ENCODE data around the gene PEX7.
"Not testable (repeated sequence)": the region's sequence is repeated elsewhere in the genome, so short reads cannot be mapped to it uniquely, and the experiment has no call there.

The PEX7 gene

DNA sequence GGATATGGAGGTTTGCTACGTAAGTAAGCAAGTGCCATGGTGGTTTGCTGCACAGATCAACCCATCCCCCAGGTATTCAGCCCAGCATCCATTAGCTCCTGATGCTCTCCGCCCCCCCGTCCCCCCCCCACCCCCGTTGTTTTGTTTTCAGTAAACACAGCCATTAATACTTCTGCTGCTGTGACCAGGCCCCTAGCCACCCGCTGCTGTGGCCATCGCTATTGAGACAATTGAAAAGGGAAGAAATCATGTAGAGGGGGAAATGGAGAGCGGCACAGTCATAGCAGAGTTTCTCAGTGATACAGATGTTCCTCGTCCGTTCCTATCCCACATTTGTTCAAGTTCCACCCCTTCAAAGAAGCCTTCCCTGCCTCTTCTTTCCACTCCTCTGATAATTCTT, 124.6 kb downstream of the PEX7 start:
- no peak for DNase-seq (ENCODE audit: extremely low read depth in 1 of 2, low read depth in 1 of 2)

DNA sequence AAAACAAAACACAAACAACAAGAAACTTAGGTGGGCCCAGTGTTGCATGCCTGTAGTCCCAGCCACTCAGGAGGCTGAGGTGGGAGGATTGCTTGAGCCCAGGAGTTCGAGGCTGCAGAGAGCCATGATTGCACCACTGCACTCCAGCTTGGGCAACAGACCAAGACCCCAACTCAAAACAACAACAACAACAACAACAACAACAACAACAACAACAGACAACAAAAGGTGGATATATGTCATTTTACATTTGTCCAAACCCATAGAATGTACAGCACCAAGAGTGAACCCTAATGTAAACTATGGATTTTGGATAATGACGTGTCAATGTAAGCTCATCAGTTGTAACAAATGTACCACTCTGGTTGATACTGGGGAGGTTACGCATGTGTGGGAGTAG, 127.6 kb downstream of the PEX7 start:
- DNase-seq (ENCODE audit: extremely low read depth in 1 of 2, low read depth in 1 of 2) = not testable (repeated sequence)

DNA sequence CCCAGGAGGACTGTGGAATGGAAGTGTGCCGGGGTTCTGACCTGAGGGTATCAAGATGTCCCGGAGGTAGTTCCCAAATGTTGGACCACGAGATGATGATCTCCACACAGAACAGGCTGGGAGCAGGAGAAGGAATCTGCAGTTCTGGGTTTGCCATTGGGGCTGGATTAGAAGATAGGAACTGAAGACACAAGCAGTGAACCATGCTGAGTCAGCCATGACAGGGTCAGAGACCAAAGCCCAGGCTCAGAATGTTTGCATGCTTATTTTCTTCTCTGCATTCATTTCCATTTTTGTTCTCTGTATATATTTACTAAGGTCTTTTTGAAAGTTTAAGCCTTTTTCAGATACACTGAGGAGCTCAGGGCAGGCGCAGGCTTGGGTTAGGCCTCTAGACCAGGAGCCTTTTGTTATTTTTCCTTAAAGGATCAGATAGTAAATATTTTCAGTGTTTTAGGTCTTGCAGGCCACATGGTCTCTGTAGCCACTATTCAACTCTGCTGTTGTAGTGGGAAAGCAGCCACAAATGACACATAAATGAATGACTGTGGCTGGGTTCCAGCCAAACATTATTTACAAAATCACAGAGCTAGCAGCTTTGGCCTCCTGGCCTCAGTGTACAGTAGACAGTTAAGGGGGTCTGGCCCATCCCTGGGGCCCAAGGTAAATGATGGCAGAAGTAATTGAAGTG, 128.2 kb downstream of the PEX7 start:
- no peak for DNase-seq (ENCODE audit: extremely low read depth in 1 of 2, low read depth in 1 of 2)

DNA sequence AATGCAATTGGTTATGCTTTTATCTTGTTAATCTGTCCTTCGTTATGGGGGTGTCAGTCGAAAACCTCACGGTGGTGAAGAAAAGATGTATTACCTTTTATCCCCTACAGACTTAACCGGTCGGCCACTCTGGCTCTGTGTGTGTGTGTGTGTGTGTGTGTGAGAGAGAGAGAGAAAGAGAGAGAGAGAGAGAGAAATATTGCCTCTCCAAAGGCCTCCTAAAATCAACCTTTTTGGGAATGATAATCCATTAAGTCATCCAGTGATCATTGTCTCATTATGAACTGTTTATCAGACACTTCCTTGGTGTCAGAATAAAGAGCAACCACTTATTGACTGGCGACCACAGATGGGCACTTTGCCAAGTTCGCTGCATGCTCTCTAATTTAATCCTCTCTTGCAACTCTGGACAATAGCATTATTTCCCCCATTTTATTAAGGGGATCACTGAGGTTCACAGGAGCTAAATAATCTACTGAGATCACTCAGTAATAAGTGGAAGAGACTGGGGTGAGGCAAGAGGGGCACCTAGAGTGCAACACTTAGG, 130.4 kb downstream of the PEX7 start:
- no peak for DNase-seq (ENCODE audit: extremely low read depth in 1 of 2, low read depth in 1 of 2)

DNA sequence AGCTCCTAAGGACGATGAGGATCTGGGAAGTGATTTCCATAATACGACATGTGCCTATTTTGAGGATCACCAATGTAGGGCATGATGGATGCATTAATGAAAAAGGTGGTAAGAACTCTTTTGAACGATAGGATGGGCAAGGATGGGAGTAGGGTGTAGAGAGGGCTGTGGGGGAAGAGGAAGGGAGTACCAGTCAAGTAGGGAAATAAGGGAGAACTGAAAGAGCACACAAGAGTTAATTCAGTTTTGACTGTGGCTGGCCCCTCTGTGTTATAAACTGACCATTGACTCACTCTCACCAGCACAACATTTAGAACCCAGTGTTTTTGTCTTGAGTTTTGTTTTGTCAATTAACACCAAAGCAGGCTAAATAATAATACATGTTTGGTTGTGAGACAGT, 132.7 kb downstream of the PEX7 start:
- no peak for DNase-seq (ENCODE audit: extremely low read depth in 1 of 2, low read depth in 1 of 2)

DNA sequence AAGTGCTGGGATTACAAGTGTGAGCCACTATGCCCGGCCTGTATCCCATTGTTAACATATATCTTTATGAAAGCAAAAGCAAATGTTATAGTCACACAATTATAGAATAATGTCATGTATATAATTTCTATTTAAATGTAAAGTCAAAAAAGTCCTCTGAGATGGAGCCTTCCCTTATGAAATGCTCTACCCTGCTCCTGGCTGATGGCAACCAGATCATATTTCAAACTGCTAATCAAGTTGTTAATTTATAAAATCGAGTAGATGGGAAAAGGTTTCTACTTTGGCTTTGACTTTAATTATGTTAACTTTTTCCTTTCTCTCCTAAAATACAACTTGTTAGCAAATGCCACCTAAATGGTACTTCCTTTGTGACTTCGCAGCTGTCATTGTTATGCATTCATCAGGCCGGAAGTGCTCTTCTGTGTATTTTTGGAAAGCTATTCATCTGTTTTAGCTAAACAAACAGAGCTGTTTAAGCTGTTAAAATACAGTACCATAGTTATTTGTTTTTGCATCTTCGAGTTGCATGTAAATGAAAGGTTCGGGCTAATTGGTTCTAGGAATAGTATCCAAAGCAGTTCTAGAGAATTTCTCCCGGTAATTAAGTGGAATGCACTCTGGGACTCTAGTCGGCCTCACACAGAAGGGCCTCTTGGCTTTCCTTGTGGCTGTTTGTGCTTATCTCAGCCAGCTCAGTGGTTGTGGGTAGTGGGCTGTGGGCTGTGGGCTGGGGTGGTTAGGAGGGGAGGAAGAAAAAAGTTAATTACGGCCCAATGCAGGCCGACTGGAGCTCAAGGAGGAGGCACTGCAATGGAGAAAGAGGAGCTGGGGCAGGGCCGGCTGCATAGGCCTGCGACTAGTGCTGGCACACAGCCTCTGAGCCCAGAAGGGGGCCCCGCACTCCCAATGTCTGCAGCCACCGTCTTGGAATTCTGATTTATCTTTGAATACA, 134.5 kb downstream of the PEX7 start:
- no peak for DNase-seq (ENCODE audit: extremely low read depth in 1 of 2, low read depth in 1 of 2)

DNA sequence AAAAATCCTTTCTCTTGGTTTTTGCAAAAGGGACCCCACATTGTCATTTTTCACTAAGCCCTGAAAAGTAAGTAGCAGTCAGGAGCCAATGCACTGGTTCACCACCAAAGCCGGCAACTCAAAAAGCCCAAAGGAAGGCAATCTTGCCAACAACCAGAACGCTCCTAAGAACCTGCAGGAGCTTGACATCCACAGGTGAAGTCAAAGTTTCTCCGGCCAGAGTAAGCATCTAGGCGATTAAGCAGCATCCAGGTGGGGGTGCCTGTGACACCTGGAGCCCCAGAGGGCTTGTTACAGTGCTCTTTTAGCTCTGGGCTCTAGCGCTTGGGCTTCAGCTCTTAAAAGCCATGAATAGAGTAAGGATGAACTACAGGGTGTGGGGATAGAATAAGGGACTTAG, 135.8 kb downstream of the PEX7 start:
- DNase-seq (ENCODE audit: extremely low read depth in 1 of 2, low read depth in 1 of 2) = no peak

DNA sequence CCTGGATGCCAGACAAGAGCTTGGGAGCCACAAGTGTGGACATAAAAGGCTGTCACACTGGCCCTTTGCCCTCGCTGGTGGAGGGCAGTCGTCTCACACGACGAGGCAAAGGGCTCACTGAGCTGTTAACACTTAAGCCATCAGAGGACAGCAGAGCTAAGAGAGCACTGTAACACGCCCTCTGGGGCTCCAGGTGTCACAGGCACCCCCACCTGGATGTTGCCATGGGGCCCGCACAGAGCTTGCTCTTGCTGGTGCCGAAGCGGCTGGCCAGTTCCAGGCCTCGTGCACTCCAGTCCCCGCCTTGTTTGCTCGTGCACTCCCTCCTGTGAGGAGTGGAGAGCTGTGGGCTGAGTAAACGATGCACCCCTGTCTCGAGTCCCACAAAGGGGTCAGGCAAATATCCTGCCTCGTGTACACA, 137.1 kb downstream of the PEX7 start:
- no peak for DNase-seq (ENCODE audit: extremely low read depth in 1 of 2, low read depth in 1 of 2)

DNA sequence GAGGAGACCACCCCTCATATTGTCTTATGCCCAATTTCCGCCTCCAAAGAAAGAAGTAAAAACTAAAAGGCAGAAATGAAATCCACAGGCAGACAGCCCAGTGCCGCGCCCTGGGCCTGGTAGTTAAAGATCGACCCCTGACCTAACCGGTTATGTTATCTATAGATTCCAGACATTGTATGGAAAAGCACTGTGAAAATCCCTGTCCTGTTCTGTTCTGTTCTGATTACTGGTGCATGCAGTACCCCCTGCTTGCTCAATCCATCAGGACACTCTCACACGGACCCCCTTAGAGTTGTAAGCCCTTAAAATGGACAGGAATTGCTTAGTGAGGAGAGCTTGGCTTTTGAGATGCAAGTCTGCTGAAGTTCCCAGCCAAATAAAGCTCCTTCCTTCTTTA, 137.5 kb downstream of the PEX7 start:
- not testable (repeated sequence) for DNase-seq (ENCODE audit: extremely low read depth in 1 of 2, low read depth in 1 of 2)

DNA sequence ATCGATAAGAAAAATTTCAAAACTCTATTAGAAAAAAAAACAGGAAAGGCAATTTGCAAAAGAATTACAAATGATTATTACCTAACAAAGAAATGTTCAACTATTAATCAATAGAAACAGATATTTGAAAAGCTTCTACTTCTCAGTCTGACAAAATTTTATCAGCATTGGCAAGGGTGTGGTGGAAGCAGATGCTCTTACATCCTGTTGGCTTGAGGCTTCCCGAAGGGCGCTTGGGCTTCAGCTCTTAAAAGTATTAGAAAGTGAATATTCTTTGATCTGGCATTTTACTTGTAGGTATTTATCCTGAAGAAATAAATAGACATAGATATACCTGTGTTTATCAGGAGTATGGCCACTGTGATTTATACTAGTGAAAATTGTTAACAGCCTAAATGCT, 138.4 kb downstream of the PEX7 start:
- DNase-seq (ENCODE audit: extremely low read depth in 1 of 2, low read depth in 1 of 2) = no peak

DNA sequence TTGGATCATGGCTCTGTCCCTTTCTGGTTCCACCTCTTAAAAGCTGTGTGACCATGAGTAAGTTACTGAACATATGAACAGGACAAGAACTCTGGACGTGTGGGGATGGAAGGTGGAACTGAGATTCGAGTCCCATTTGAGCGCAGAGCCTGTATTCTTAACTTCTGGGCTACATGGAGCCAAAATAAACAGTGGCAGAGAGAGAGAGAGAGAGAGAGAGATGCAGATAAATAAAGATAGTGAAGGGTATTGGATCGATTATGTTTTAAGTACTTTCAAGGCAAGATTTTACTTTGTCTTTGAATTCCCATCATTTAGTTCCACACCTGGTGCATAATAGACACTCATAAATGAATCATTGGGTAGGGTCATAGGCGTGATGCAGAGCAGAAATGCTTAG, 139.5 kb downstream of the PEX7 start:
- DNase-seq (ENCODE audit: extremely low read depth in 1 of 2, low read depth in 1 of 2) = no peak

DNA sequence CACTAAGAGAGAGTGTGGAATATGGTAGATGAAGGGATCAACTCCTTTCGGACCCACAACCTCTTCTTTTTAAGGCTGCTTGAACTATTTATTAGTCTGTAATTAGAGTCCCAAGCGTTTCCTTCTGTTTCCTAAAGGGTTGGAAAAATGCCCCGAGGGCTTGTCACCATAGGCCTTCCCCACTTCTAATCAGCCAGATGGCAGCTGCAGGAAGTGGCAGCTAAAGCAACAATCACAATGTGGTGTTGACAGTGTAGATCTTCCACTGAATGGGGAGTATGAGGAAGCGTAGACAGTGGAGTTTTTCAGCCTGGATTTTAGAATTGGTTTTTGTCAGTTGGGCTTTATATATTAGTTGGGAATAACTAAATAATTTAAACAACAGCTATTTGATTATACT, 140.3 kb downstream of the PEX7 start:
- no peak for DNase-seq (ENCODE audit: extremely low read depth in 1 of 2, low read depth in 1 of 2)

DNA sequence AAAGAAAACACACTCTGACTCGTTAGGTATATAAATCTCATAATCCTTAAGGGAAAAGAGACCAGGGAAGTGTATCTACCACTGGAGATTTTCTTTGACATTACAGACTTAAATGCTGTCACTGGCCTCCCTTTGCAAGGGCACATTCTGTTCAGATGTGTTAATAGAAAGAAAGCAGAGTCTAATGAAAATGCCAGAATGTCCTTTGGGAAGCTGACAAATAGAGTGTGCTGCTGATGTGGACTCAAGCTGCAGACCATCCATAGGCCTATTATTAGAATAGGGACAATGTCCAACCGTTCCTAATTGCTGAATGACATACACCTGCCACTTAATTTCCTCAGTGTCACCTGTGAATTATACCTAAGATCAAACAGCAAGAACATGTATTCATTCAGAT, 140.9 kb downstream of the PEX7 start:
- DNase-seq (ENCODE audit: extremely low read depth in 1 of 2, low read depth in 1 of 2) = no peak

Measured in activated CD8-positive, alpha-beta memory T cell treated with anti-CD3 and anti-CD28 coated beads for 1 hour (primary cell).